Stomach (tissue), 4 donors: ENCODE data around the gene HAL.

Experiments used
- CTCF ChIP-seq, 7 experiments: fragments of 450-650 bp in 4 of 7; fragments of 200-600 bp in 3 of 7; sonication (generic) in 3 of 7; IDR thresholded peaks; one replicate each; pipeline ENCODE4 v1.5.1; 2016 to 2019; ENCODE audit warnings: antibody characterized with exemption in 7 of 7, control low read depth in 2 of 7, mild to moderate bottlenecking in 1 of 7
- EP300 ChIP-seq: sonication (generic); formaldehyde crosslinking; IDR thresholded peaks from one replicate; pipeline ENCODE4 v1.6.1; 2017; ENCODE audit warnings: antibody characterized with exemption
- POLR2A ChIP-seq, 4 donors: fragments of 450-650 bp; IDR thresholded peaks; one replicate each; pipeline ENCODE4 v1.6.1; 2016; ENCODE audit warnings: antibody characterized with exemption in 4 of 4, control low read depth in 2 of 4, mild to moderate bottlenecking in 1 of 4, moderate library complexity in 1 of 4

- TF ChIP-seq CTCF (IDR thresholded peaks at IDR 0.05): no peak
- no peak for TF ChIP-seq EP300
- TF ChIP-seq POLR2A (IDR thresholded peaks at IDR 0.05): no peak
These were observed 709 bp downstream of the HAL start for GRCh38 chr12:95995238-95996031.
